Astrocyte of the spinal cord (primary cell): ENCODE data around the gene TENM3.

Source experiments
- DNase-seq: peaks from one replicate; pipeline ENCODE4 v3.0.0; 2011; ENCODE audit warnings: low read depth, low spot score
- H3K4me3 ChIP-seq: 2 replicates; pipeline ENCODE4 v1.5.1; 2011; ENCODE audit warnings: low read depth, mild to moderate bottlenecking, low read length, moderate library complexity
- CTCF ChIP-seq: IDR thresholded peaks from 2 replicates; pipeline ENCODE4 v1.5.1; 2012; ENCODE audit warnings: low read depth, mild to moderate bottlenecking, low read length, inconsistent platforms
- in situ Hi-C: cut with HindIII; loops from 2 replicates; pipeline ENCODE4 v1.10.0; 2017; ENCODE audit warnings: low sequenced_read_pairs

The TENM3 gene

GRCh38 chr4:182786991-182787390, 543.8 kb downstream of the TENM3 start:
- no peak for TF ChIP-seq CTCF
- in situ Hi-C loops: no loop called here
- no peak overlapping the region for H3K4me3 ChIP-seq
- DNase-seq: no peak

GRCh38 chr4:182788201-182788600, 545.0 kb downstream of the TENM3 start:
- in situ Hi-C loops: no loop called here
- no peak for DNase-seq
- TF ChIP-seq CTCF: no peak
- no peak overlapping the region for H3K4me3 ChIP-seq

- TF ChIP-seq CTCF: no peak
- no peak for DNase-seq
- no peak overlapping the region for H3K4me3 ChIP-seq
- in situ Hi-C loops: no loop called here
Observed at GRCh38 chr4:182789529-182789928, 546.3 kb downstream of the TENM3 start.

- no peak for DNase-seq
- no peak for TF ChIP-seq CTCF
- in situ Hi-C loops: no loop called here
- no peak overlapping the region for H3K4me3 ChIP-seq
Observed at GRCh38 chr4:182795446-182796238, 552.4 kb downstream of the TENM3 start.

GRCh38 chr4:182799515-182800215, 556.5 kb downstream of the TENM3 start:
- in situ Hi-C loops: no loop called here
- DNase-seq: no peak
- no peak overlapping the region for H3K4me3 ChIP-seq
- TF ChIP-seq CTCF: no peak

GRCh38 chr4:182800216-182800515, 557.0 kb downstream of the TENM3 start:
- in situ Hi-C loops: no loop called here
- H3K4me3 ChIP-seq: no peak overlapping the region
- TF ChIP-seq CTCF: no peak

More at GRCh38 chr4:182800216-182800515, 557.0 kb downstream of the TENM3 start:
- DNase-seq: no peak
